ENCODE results near the gene SYNGR4.
A peak's percentile ranks its signal among the peaks of the same experiment; 100 is the strongest.

Gene SYNGR4

DNA sequence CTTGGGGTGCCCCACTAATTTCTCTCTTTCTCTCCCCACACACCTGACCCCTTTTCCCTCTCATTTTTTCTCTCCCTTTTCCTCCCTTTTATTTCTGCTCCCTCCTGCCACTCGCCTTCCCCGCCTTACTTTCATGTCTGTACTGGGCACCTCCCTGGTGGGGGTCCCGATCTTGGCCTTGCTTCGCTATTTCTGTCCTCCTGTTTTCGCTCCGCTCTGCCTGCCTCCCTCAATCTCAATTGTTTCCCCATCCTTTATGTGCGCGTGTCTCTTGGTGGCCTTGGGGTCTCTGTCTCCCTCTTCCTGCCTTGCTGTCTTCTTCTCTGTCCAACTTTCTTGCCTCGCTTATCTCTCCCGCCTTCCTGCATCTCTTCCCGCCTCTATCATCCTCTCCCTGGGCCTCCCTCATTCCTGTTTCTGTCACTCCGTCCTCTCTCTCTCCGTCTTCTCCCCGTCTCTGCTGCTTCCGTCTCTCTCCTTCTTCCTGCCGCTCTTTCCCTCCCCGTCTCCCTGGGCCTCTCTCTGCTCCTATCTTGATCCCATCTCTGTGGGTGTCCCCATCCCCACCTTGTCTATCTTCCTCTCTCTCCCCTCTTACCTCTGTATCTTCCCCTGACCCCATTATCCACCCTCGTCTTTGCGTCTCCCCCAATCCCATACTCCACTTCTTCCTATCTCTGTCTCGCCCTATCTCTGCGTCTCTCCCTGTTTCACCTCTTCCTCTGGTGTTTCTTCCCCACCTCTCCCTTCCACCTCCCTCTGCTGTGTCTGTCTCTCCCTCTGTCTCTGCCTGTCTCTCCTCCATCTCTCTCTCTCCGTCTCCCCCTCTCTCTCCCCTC, 33.3 kb downstream of the SYNGR4 start:
- no peak for DNase-seq (ENCODE audit: low spot score)

DNA sequence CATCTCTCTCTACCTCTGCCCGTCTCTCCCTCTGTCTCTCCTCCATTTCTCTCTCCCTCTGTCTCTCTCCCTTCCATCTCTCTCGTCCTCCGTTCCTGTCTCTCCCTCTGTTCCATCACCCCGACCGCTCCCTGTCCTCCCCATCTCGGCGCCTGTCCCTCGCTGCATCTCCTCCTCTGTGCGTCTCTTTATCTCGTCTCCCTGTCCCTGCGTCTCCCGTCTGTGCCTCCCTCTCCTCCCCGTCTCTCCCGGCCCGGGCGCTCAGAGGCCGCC, 33.9 kb downstream of the SYNGR4 start:
- DNase-seq (ENCODE audit: low spot score) = no peak

DNA sequence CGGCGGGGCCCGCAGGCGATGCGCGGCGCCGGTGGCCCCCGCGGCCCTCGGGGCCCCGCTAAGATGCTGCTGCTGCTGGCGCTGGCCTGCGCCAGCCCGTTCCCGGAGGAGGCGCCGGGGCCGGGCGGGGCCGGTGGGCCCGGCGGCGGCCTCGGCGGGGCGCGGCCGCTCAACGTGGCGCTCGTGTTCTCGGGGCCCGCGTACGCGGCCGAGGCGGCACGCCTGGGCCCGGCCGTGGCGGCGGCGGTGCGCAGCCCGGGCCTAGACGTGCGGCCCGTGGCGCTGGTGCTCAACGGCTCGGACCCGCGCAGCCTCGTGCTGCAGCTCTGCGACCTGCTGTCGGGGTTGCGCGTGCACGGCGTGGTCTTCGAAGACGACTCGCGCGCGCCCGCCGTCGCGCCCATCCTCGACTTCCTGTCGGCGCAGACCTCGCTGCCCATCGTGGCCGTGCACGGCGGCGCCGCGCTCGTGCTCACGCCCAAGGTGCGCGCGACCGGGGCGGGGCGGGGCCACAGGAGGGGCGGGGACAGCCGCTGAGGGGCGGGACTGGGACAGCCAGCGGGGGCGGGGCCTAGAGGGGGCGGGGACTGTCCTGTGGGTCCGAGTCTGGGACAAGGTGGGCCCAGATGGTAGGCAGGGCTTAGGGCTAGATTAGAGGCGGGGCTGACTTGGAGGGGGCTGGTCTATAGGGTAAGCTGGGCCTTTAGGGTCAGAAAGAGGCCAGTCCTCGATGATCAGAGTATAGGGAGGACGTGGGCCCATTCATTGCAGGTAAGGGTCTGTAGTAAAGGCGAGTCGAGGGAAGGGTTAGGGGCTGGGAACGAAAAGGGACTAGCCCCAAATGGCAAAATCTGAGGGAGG, 34.4 kb downstream of the SYNGR4 start:
- DNase-seq (ENCODE audit: low spot score) = peak; percentile 22

DNA sequence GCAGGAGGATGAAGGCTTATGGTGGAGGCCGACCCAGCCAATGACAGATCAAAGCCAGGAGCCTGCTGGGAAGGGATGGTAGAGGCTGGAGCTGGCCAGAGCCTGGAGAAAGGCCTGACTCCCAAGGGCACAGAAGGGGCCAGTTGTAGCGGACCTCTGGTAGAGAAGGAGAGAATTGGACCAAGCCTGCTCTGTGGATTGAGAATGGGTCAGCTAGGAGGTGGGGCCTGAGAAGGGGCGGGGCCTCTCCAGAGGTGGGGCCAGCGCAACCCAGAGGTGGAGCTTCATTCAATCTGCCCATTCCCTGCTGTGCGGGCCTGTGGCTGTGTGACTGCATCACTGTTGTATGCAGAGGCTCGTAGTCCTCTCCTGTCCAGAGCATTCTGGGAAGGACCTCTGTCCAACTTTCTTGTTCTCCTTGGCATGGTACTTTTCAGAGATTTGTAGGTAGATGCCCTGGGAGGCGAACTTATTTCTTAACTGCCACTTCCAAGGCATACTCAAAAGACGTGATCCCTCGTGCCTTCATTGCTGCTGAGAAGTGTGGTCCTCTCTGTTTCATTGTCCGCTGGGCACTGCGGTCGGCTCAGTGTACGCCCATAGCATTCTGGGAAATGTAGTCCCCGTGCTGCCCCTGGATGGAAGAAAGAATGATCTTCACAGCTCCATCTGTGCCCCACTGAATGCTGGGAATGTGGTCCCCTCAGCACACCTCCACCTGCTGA, 36.0 kb downstream of the SYNGR4 start:
- DNase-seq (ENCODE audit: low spot score) = no peak

DNA sequence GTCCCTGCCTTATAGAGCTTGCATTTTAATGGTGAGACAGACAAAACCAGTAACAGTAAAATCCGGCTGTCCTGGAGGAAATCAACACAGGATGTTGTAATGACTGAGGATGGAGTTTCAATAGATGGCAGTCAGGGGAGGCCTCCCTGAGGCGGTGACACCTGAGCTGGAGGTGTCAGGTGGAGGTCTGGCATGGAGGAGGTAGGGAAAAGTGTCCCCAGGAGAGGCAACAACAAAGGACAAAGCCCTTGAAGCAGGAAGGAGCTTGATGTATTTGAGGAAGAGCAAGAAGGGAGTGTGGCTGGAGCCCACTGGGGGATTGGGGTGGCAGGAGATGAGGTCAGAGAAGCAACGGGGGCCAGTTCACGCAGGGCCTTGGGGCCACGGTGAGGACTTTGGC, 37.1 kb downstream of the SYNGR4 start:
- no peak for DNase-seq (ENCODE audit: low spot score)

DNA sequence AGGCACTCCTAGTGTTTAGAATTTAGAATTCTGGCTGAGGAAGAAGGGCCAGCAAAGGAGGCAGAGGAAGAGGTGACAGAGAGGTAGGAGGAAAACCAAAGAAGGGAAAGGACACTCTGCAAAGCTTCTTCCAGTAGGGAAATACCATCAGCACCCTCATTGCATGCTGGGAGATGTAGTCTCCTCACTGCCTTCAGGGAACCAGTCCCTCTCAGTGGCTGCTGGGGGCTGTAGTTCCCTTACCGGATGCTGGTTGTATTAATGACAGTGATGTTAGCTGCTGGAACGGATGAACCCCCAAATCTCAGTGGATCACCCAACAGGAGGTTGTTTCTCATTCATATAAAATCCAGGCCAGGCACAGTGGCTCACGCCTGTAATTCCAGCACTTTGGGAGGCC, 39.4 kb downstream of the SYNGR4 start:
- peak; percentile 76 for DNase-seq (ENCODE audit: low spot score)

DNA sequence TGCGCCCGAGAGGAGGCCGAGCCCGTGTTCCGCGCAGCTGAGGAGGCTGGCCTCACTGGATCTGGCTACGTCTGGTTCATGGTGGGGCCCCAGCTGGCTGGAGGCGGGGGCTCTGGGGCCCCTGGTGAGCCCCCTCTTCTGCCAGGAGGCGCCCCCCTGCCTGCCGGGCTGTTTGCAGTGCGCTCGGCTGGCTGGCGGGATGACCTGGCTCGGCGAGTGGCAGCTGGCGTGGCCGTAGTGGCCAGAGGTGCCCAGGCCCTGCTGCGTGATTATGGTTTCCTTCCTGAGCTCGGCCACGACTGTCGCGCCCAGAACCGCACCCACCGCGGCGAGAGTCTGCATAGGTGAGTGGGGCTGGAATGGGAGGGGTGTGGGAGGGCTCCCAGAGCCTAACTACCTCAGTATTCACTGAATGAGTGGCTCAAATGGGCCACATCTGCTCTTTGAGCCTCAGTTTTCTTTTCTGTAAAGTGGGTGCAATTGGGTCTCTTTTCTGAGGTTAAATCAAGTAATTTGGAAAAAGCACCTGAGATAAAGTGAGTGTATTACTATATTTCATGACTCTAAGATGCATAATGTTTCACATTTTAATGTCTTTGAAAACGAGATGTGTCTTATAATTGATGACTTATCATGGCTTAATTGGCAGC, 41.0 kb downstream of the SYNGR4 start:
- DNase-seq (ENCODE audit: low spot score) = no peak

DNA sequence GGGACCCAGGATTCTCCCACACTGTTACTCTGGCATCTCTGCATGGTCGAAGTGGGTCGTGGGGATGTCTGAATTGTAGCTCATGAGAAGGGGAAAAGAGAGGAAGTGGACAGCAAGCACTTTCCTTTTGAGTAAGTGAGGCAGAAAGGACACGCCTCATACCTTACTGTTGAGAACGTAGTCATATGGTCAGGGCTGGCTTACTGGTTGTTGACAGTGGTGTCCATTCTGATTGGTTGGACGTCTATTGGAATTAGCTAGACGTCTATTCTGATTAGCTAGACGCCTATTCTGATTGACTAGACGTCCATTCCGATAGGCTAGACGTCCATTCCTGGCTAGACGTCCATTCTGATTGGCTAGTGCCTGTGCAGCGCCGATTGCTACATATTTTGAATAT, 41.7 kb downstream of the SYNGR4 start:
- no peak for DNase-seq (ENCODE audit: low spot score)

DNA sequence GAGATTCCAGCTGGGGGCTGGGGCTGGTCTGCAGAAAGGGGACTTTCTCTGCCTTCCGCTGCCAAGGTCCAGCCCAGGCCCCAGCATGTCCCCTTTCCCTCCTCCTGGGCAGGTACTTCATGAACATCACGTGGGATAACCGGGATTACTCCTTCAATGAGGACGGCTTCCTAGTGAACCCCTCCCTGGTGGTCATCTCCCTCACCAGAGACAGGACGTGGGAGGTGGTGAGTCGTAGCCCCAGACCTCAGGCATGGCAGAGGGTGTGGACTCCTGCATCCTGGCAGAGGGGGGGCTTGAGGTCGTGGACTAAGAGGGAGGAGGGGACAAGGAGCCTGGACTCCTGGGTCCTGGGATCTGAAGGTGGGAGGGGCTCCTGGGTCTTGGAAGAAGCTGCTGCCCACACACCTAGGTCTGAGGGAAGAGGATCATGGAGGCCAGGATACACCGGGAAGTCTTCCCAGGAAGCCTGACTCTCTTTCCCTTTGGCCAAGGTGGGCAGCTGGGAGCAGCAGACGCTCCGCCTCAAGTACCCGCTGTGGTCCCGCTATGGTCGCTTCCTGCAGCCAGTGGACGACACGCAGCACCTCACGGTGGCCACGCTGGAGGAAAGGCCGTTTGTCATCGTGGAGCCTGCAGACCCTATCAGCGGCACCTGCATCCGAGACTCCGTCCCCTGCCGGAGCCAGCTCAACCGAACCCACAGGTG, 49.9 kb downstream of the SYNGR4 start:
- no peak for DNase-seq (ENCODE audit: low spot score)

DNA sequence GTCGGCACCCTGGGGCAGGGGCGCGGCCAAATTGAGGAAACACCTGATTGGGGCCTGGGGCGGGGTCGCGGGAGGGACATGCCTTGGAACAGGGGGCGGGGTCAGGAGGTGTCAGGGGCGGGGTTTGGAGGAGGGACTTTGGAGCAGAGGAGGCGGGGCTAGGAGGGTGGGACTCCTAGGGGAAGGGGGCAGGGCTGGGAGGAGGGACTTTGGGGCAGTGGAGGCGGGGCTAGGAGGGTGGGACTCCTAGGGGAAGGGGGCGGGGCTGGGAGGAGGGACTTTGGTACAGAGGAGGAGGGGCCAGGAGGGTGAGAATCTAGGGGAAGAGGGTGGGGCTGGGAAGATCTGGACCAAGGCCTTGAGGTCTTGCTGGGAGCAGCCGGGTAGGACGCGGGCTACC, 51.2 kb downstream of the SYNGR4 start:
- peak; percentile 70 for DNase-seq (ENCODE audit: low spot score)

DNA sequence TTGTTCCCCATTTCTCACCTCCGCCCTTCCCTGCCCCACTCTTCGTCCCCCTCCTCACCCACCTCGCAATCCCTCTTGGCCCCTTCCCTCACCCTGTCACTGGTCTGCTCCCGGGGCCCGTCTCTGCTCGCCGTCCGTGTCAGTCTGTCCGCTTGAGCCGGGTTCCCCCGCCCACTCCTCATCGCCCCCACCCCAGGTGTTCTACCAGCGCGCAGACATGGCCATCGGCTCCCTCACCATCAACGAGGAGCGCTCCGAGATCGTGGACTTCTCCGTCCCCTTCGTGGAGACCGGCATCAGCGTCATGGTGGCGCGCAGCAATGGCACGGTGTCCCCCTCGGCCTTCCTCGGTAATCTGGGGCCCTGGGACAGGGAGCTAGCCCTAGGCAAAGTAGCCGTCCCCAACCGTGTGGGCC, 51.6 kb downstream of the SYNGR4 start:
- no peak for DNase-seq (ENCODE audit: low spot score)

DNA sequence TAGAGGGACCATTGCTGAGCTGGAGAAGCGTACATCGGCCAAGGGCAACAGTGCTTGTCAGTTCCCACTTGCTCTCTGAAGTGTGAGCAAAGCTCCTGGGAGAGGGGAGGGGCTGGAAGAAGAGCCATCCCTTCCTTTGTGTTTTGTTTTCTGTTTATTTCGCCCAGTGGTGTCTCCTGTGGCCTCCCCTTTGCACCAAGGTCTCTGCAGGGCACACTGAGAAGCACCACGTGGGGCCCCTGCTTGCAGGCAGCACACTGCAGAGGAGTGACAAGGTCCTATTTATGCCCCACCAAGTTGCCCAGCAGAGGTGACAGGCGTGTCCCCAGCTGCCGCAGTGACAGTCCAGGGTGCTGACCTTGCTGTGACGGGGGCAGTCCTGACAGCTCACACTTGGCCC, 53.3 kb downstream of the SYNGR4 start:
- no peak for DNase-seq (ENCODE audit: low spot score)

DNA sequence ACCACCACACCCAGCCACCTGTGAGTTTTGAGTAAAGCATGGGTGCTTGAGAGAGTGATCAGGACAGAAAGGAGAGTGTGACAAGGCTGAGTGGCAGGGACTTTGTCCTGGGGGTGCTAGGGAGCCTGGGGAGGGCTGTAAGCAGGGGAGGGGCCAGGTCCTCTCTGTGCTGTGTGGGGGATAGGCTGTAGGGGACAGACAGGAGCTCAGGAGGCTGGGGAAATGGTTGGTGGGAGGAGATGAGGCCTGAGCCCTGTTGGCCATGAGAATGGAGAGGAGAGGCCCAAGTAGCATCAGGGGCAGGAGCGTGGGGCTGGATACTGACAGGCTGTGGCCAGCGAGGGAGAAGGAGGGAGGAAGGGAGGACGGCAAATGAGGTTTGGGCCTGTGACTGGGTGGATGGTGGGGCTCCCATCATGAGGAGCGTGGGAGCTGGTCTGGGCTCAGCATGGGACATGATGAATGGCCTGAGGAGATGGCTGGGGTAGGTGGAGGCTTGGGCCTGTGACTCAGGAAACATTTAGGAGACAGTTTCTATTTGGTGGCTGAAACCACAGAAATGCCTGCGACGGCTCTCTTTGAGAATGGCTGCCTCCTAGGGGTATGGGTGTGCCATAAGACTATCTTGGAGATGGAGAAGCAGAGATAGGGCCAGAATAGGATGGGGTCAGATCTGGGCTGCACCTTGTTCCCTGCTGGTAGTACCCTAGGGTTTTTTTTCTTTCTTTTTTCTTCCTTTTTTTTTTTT, 54.3 kb downstream of the SYNGR4 start:
- no peak for DNase-seq (ENCODE audit: low spot score)

DNA sequence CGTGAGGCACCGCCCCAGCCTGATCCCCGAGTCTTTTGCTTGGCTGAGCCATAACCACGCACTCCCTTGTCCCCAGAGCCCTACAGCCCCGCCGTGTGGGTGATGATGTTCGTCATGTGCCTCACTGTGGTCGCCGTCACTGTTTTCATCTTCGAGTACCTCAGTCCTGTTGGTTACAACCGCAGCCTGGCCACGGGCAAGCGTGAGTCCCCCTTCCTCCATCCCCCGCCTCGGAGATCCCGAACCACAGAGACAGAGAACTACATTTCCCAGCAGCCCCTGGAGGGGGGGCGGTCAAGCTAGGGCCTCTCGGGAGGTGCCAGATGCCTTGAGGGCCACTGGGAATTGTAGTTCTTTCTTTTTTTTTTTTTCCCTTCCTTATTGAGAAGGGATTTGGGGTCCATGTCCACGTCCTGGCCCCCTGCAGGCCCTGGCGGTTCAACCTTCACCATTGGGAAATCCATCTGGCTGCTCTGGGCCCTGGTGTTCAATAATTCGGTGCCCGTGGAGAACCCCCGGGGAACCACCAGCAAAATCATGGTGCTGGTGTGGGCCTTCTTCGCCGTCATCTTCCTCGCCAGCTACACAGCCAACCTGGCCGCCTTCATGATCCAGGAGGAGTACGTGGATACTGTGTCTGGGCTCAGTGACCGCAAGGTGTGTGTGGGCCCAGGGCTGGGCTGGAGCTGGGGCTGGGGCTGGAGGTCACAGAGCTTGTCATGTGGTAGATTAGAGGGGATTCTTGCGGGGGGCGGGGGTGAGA, 55.2 kb downstream of the SYNGR4 start:
- peak; percentile 48 for DNase-seq (ENCODE audit: low spot score)

DNA sequence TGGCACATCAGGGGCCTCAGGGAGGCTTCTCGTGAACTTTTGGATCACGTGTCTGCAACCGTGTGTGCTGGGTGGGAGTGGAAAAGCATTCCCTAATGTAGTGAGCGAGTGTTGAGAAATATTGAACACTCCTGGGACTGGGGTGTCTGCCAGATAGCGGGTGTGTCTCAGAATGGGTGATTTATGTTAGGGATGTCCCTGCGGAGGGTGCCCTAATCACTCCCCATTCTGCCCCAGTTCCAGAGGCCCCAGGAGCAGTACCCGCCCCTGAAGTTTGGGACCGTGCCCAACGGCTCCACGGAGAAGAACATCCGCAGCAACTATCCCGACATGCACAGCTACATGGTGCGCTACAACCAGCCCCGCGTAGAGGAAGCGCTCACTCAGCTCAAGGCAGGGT, 57.4 kb downstream of the SYNGR4 start:
- no peak for DNase-seq (ENCODE audit: low spot score)

DNA sequence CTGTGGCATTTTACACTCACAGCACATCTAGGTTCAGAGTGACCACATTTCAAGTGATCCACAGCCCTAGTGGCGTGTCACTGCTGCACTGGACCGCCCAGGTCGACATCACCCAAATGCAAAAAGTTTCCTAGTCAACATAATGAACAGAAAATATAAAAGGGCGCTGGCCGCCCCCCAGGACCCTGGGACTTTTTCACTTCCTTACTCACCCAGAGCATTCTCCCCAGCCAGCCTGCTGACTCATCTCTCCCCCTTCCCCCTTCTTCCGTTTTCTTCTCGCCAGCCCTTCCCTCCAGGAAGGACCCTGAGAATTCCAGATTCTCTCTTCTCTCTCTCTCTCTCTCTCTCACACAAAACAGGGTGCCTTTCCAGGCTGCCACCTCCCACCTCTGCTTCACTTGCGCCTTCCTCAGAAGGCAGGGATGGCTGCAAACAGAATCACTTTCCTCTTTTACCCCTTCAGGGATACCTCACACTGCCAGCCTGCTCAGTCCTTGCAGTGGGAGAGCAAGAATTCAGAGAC, 60.6 kb downstream of the SYNGR4 start:
- DNase-seq (ENCODE audit: low spot score) = peak; percentile 42
